IPS DF 19.7 (cell line): ENCODE data around the gene AARS2.

ENCODE experiments used
- DNase-seq: peaks from one replicate; pipeline ENCODE4 v3.0.0-alpha.2; 2013; ENCODE audit warnings: low read depth, low spot score

The AARS2 gene

GRCh38 chr6:44301782-44302564 lies 11.2 kb downstream of the AARS2 start:
- DNase-seq: no peak

- DNase-seq: no peak
Measured at GRCh38 chr6:44301106-44301505, 12.0 kb downstream of the AARS2 start.

GRCh38 chr6:44300292-44300823 lies 12.8 kb downstream of the AARS2 start:
- no peak for DNase-seq

- DNase-seq: no peak
Measured at GRCh38 chr6:44298864-44299263, 14.3 kb downstream of the AARS2 start.

GRCh38 chr6:44298055-44298803 lies 14.9 kb downstream of the AARS2 start:
- no peak for DNase-seq

- DNase-seq: no peak
Measured at GRCh38 chr6:44297063-44298038, 15.8 kb downstream of the AARS2 start.

- no peak for DNase-seq
Measured at GRCh38 chr6:44294832-44295791, 18.0 kb downstream of the AARS2 start.

- DNase-seq: no peak
Measured at GRCh38 chr6:44292661-44293365, 20.3 kb downstream of the AARS2 start.

GRCh38 chr6:44291841-44292240 lies 21.3 kb downstream of the AARS2 start:
- no peak for DNase-seq

- no peak for DNase-seq
Measured at GRCh38 chr6:44289726-44290260, 23.4 kb downstream of the AARS2 start.

GRCh38 chr6:44286747-44287146 lies 26.4 kb downstream of the AARS2 start:
- DNase-seq: no peak

GRCh38 chr6:44286285-44286565 lies 26.9 kb downstream of the AARS2 start:
- no peak for DNase-seq

- DNase-seq: no peak
Measured at GRCh38 chr6:44285552-44286284, 27.4 kb downstream of the AARS2 start.

- no peak for DNase-seq
Measured at GRCh38 chr6:44284867-44285266, 28.3 kb downstream of the AARS2 start.

- no peak for DNase-seq
Measured at GRCh38 chr6:44284121-44284520, 29.0 kb downstream of the AARS2 start.

- DNase-seq: no peak
Measured at GRCh38 chr6:44278774-44279697, 34.1 kb downstream of the AARS2 start.

GRCh38 chr6:44278315-44278714 lies 34.8 kb downstream of the AARS2 start:
- no peak for DNase-seq

GRCh38 chr6:44277763-44278162 lies 35.4 kb downstream of the AARS2 start:
- DNase-seq: no peak
